HepG2 (cell line): ENCODE measurements around the gene ARL10. TPM values are rescaled to one million over a fixed set of nuclear protein-coding genes. Genes with fewer than 3 reads are reported as not detected.

ENCODE experiments used
- ARID5B ChIP-seq: IDR thresholded peaks from 2 replicates; pipeline ENCODE4 v1.4.0; 2020; ENCODE audit warnings: mild to moderate bottlenecking, missing genetic modification reagents
- FOXC1 ChIP-seq: sonication (generic); formaldehyde crosslinking; IDR thresholded peaks from 2 replicates; pipeline ENCODE4 v1.8.0; 2022; ENCODE audit warnings: mild to moderate bottlenecking, missing genetic modification reagents, borderline replicate concordance
- FOXM1 ChIP-seq: sonication (generic); formaldehyde crosslinking; IDR thresholded peaks from 2 replicates; pipeline ENCODE4 v1.5.0; 2020; ENCODE audit warnings: missing genetic modification reagents
- GFI1 ChIP-seq: sonication (generic); formaldehyde crosslinking; IDR thresholded peaks from 2 replicates; pipeline ENCODE4 v1.5.0; 2020; ENCODE audit warnings: missing genetic modification reagents, mild to moderate bottlenecking, borderline replicate concordance
- GLI4 ChIP-seq: sonication (generic); formaldehyde crosslinking; IDR thresholded peaks from 2 replicates; pipeline ENCODE4 v1.5.1; 2020; ENCODE audit warnings: missing genetic modification reagents, mild to moderate bottlenecking, moderate library complexity, borderline replicate concordance
- HES4 ChIP-seq: sonication (generic); formaldehyde crosslinking; IDR thresholded peaks from 2 replicates; pipeline ENCODE4 v1.9.0; 2021; ENCODE audit warnings: mild to moderate bottlenecking, missing genetic modification reagents, borderline replicate concordance
- MED13 ChIP-seq: sonication (generic); formaldehyde crosslinking; IDR thresholded peaks from 2 replicates; pipeline ENCODE4 v1.5.0; 2020; ENCODE audit warnings: missing genetic modification reagents
- MEIS1 ChIP-seq: sonication (generic); formaldehyde crosslinking; IDR thresholded peaks from 2 replicates; pipeline ENCODE4 v1.9.0; 2021; ENCODE audit warnings: mild to moderate bottlenecking, missing genetic modification reagents, moderate library complexity, borderline replicate concordance
- MTERF4 ChIP-seq: sonication (generic); formaldehyde crosslinking; IDR thresholded peaks from 2 replicates; pipeline ENCODE4 v1.8.0; 2023; ENCODE audit warnings: mild to moderate bottlenecking, missing genetic modification reagents
- SOX13 ChIP-seq, 3 experiments: fragments of 450-650 bp in 1 of 3; sonication (generic) in 1 of 3; formaldehyde crosslinking in 1 of 3; IDR thresholded peaks in 2 of 3; conservative IDR thresholded peaks in 1 of 3; 2 replicates each; pipeline versions ENCODE4 v1.5.0 to v1.6.1; 2016 to 2020; ENCODE audit warnings: antibody characterized with exemption in 1 of 3, mild to moderate bottlenecking in 1 of 3, missing compliant biosample characterization in 1 of 3, missing genetic modification reagents in 1 of 3, moderate library complexity in 1 of 3
- THAP11 ChIP-seq: IDR thresholded peaks from 2 replicates; pipeline ENCODE4 v1.6.1; 2016; ENCODE audit warnings: missing biosample characterization, missing genetic modification reagents
- WIZ ChIP-seq: sonication (generic); formaldehyde crosslinking; IDR thresholded peaks from 2 replicates; pipeline ENCODE4 v1.5.1; 2020; ENCODE audit warnings: mild to moderate bottlenecking, missing genetic modification reagents
- ZBTB7B ChIP-seq: sonication (generic); formaldehyde crosslinking; IDR thresholded peaks from 2 replicates; pipeline ENCODE4 v1.4.0; 2020; ENCODE audit warnings: missing genetic modification reagents
- ZNF576 ChIP-seq: sonication (generic); formaldehyde crosslinking; IDR thresholded peaks from 2 replicates; pipeline ENCODE4 v1.4.0; 2020; ENCODE audit warnings: mild to moderate bottlenecking, missing genetic modification reagents
- ZNF615 ChIP-seq: sonication (generic); formaldehyde crosslinking; IDR thresholded peaks from 2 replicates; pipeline ENCODE4 v1.5.0; 2020; ENCODE audit warnings: mild to moderate bottlenecking, missing genetic modification reagents, borderline replicate concordance
- polyA plus RNA-seq, 8 experiments: library from polyadenylated mRNA; depleted of rRNA in 3 of 8; stranded (reverse) in 7 of 8; unstranded in 1 of 8; fragments of >200 nt; fragmentation: Illumina TruSeq in 4 of 8; extraction: Trizol in 4 of 8; gene quantifications; 2 replicates each; pipeline versions ENCODE4 v1.2.1 to v1.2.3, GENCODE V29; 2011 to 2016; ENCODE audit warnings: low read depth in 4 of 8, missing spikeins in 1 of 8, mixed read lengths in 1 of 8; ENCODE audit not compliant: insufficient read depth in 1 of 8
- total RNA-seq, 5 experiments: library from RNA; depleted of rRNA; stranded (reverse); fragments of >200 nt; fragmentation: Illumina TruSeq; extraction: Trizol; gene quantifications; 2 replicates each; pipeline ENCODE4 v1.2.3, GENCODE V29; 2016; ENCODE audit warnings: low read depth in 1 of 5
- TF ChIP-seq, protein P1 (sequence below): sonication (generic); formaldehyde crosslinking; IDR thresholded peaks from 2 replicates; pipeline ENCODE4 v1.4.0; 2020; ENCODE audit warnings: missing genetic modification reagents, mild to moderate bottlenecking, borderline replicate concordance
- TF ChIP-seq, protein P2 (sequence below): sonication (generic); formaldehyde crosslinking; IDR thresholded peaks from 2 replicates; pipeline ENCODE4 v1.4.0; 2020; ENCODE audit warnings: missing genetic modification reagents

ARL10 gene
- total and polyA plus RNA-seq, 2 of the 13 experiments (the other 11 are each of a cell fraction or from before 2014, with no cell fraction given): 0.18 to 0.50 TPM

- TF ChIP-seq, protein P1, sequence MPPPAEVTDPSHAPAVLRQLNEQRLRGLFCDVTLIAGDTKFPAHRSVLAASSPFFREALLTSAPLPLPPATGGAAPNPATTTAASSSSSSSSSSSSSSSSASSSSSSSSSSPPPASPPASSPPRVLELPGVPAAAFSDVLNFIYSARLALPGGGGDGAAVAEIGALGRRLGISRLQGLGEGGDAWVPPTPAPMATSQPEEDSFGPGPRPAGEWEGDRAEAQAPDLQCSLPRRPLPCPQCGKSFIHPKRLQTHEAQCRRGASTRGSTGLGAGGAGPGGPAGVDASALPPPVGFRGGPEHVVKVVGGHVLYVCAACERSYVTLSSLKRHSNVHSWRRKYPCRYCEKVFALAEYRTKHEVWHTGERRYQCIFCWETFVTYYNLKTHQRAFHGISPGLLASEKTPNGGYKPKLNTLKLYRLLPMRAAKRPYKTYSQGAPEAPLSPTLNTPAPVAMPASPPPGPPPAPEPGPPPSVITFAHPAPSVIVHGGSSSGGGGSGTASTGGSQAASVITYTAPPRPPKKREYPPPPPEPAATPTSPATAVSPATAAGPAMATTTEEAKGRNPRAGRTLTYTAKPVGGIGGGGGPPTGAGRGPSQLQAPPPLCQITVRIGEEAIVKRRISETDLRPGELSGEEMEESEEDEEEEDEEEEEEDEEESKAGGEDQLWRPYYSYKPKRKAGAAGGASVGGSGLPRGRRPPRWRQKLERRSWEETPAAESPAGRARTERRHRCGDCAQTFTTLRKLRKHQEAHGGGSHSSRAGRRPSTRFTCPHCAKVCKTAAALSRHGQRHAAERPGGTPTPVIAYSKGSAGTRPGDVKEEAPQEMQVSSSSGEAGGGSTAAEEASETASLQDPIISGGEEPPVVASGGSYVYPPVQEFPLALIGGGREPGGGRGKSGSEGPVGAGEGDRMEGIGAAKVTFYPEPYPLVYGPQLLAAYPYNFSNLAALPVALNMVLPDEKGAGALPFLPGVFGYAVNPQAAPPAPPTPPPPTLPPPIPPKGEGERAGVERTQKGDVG (CRISPR knock-in tag): no peak
- no peak for TF ChIP-seq ZBTB7B (CRISPR knock-in tag)
- TF ChIP-seq FOXM1: no peak
- TF ChIP-seq SOX13 (IDR thresholded peaks at IDR 0.05): no peak
- TF ChIP-seq SOX13 (CRISPR knock-in tag; conservative IDR thresholded peaks at IDR 0.05 in 1 of 2, IDR thresholded peaks at IDR 0.05 in 1 of 2): no peak
- no peak for TF ChIP-seq MED13 (CRISPR knock-in tag)
- TF ChIP-seq HES4: peak; percentile 62
- no peak for TF ChIP-seq WIZ
- TF ChIP-seq GFI1: peak; percentile 27; the same call in 1 of the 2 replicates
- TF ChIP-seq, protein P2, sequence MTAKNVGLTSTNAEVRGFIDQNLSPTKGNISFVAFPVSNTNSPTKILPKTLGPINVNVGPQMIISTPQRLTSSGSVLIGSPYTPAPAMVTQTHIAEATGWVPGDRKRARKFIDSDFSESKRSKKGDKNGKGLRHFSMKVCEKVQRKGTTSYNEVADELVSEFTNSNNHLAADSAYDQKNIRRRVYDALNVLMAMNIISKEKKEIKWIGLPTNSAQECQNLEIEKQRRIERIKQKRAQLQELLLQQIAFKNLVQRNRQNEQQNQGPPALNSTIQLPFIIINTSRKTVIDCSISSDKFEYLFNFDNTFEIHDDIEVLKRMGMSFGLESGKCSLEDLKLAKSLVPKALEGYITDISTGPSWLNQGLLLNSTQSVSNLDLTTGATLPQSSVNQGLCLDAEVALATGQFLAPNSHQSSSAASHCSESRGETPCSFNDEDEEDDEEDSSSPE (CRISPR knock-in tag): peak; percentile 74
- TF ChIP-seq MTERF4: no peak
- TF ChIP-seq ZNF576: no peak
- TF ChIP-seq MEIS1 (CRISPR knock-in tag): peak; percentile 57; the same call in 1 of the 2 replicates
- TF ChIP-seq ARID5B (CRISPR knock-in tag): no peak
- TF ChIP-seq ZNF615 (CRISPR knock-in tag): no peak
- no peak for TF ChIP-seq GLI4 (CRISPR knock-in tag)
- TF ChIP-seq FOXC1: peak; percentile 91
- peak; percentile 79 for TF ChIP-seq THAP11 (CRISPR knock-in tag)
These were observed 51.0 kb downstream of the ARL10 start, which contains the start of gene CLTB (continued) for GRCh38 chr5:176415952-176416924.
